Ramos (cell line): ENCODE data around the gene CSTF1.

Experiments
- in situ Hi-C: fragments of 300-500 bp; cut with MboI; formaldehyde crosslinking; loops from one replicate; pipeline ENCODE4 v1.14.3; 2022; ENCODE audit warnings: low sequenced_read_pairs; ENCODE audit not compliant: unreplicated experiment

The CSTF1 gene

GRCh38 chr20:56426026-56426425, 33.6 kb downstream of the CSTF1 start:
- in situ Hi-C loops, result no loop called here

- in situ Hi-C loops, result no loop called here
Observed at GRCh38 chr20:56426926-56427325, 34.5 kb downstream of the CSTF1 start.

GRCh38 chr20:56427797-56428196, 35.4 kb downstream of the CSTF1 start:
- in situ Hi-C loops, result no loop called here

GRCh38 chr20:56428410-56428809, 36.0 kb downstream of the CSTF1 start:
- in situ Hi-C loops, result no loop called here

- in situ Hi-C loops, result no loop called here
Observed at GRCh38 chr20:56428881-56429280, 36.4 kb downstream of the CSTF1 start.

- in situ Hi-C loops, result no loop called here
Observed at GRCh38 chr20:56429502-56429901, 37.1 kb downstream of the CSTF1 start.

GRCh38 chr20:56429941-56430340, 37.5 kb downstream of the CSTF1 start:
- in situ Hi-C loops, result no loop called here

GRCh38 chr20:56430461-56430860, 38.0 kb downstream of the CSTF1 start:
- in situ Hi-C loops, result no loop called here

GRCh38 chr20:56430957-56431356, 38.5 kb downstream of the CSTF1 start:
- in situ Hi-C loops, result no loop called here

- in situ Hi-C loops, result no loop called here
Observed at GRCh38 chr20:56431471-56431870, 39.0 kb downstream of the CSTF1 start.

- in situ Hi-C loops, result no loop called here
Observed at GRCh38 chr20:56433221-56433879, 40.9 kb downstream of the CSTF1 start.

- in situ Hi-C loops, result no loop called here
Observed at GRCh38 chr20:56433880-56434255, 41.4 kb downstream of the CSTF1 start.

- in situ Hi-C loops, result no loop called here
Observed at GRCh38 chr20:56437196-56437960, 44.9 kb downstream of the CSTF1 start.

- in situ Hi-C loops, result no loop called here
Observed at GRCh38 chr20:56438284-56438683, 45.8 kb downstream of the CSTF1 start.

GRCh38 chr20:56439771-56440291, 47.4 kb downstream of the CSTF1 start:
- in situ Hi-C loops, result no loop called here

- in situ Hi-C loops, result no loop called here
Observed at GRCh38 chr20:56440346-56441007, 48.0 kb downstream of the CSTF1 start.

- in situ Hi-C loops, result no loop called here
Observed at GRCh38 chr20:56442389-56443365, 50.2 kb downstream of the CSTF1 start.

- in situ Hi-C loops, result no loop called here
Observed at GRCh38 chr20:56443654-56444540, 51.5 kb downstream of the CSTF1 start.

GRCh38 chr20:56445130-56445529, 52.7 kb downstream of the CSTF1 start:
- in situ Hi-C loops, result no loop called here
